ENCODE measurements around the gene METTL16. TPM values are rescaled to one million over a fixed set of nuclear protein-coding genes. Genes with fewer than 3 reads are reported as not detected.
A peak's percentile ranks its signal among the peaks of the same experiment; 100 is the strongest.

The METTL16 gene
- total RNA-seq, 1 donor from 2014 or later, result 32.0 TPM

DNA sequence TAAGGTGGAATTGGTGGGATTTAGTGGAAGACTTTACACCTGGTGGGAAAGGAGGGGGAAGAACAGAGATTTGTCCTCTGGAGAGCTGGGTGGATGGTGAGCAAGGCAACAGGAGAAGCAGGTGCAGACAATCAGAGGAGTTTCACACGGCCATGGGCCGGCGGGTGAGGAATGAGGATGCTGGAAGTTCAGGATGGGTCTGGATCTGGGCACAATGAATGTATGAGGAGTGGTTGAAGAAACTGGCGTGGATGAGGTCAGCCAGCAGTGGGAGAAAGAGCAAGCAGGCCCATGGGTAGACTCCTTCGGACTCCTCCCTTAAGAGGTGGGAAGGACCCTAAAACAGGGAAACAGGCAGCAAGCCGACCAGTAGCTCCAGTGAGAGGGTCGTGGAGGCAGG, 100.7 kb downstream of the METTL16 start:
- peak; percentile 6 for DNase-seq
- H3K36me3 ChIP-seq, result peaks cover 19% of the 10 kb centered on the region
- TF ChIP-seq, protein P1, sequence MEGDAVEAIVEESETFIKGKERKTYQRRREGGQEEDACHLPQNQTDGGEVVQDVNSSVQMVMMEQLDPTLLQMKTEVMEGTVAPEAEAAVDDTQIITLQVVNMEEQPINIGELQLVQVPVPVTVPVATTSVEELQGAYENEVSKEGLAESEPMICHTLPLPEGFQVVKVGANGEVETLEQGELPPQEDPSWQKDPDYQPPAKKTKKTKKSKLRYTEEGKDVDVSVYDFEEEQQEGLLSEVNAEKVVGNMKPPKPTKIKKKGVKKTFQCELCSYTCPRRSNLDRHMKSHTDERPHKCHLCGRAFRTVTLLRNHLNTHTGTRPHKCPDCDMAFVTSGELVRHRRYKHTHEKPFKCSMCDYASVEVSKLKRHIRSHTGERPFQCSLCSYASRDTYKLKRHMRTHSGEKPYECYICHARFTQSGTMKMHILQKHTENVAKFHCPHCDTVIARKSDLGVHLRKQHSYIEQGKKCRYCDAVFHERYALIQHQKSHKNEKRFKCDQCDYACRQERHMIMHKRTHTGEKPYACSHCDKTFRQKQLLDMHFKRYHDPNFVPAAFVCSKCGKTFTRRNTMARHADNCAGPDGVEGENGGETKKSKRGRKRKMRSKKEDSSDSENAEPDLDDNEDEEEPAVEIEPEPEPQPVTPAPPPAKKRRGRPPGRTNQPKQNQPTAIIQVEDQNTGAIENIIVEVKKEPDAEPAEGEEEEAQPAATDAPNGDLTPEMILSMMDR (IDR thresholded peaks at IDR 0.05), result no peak
- ATAC-seq, result no peak
- H3K9me3 ChIP-seq, result no peaks in the 10 kb centered on the region
- no peaks in the 10 kb centered on the region for H3K27me3 ChIP-seq (ENCODE audit: low read depth)
- H3K27ac ChIP-seq, result no peak overlapping the region
- peaks cover 15% of the 10 kb centered on the region for H3K4me1 ChIP-seq
- intact Hi-C loops (cut with DNase I), result no loop called here
- no peak overlapping the region for H3K4me3 ChIP-seq

DNA sequence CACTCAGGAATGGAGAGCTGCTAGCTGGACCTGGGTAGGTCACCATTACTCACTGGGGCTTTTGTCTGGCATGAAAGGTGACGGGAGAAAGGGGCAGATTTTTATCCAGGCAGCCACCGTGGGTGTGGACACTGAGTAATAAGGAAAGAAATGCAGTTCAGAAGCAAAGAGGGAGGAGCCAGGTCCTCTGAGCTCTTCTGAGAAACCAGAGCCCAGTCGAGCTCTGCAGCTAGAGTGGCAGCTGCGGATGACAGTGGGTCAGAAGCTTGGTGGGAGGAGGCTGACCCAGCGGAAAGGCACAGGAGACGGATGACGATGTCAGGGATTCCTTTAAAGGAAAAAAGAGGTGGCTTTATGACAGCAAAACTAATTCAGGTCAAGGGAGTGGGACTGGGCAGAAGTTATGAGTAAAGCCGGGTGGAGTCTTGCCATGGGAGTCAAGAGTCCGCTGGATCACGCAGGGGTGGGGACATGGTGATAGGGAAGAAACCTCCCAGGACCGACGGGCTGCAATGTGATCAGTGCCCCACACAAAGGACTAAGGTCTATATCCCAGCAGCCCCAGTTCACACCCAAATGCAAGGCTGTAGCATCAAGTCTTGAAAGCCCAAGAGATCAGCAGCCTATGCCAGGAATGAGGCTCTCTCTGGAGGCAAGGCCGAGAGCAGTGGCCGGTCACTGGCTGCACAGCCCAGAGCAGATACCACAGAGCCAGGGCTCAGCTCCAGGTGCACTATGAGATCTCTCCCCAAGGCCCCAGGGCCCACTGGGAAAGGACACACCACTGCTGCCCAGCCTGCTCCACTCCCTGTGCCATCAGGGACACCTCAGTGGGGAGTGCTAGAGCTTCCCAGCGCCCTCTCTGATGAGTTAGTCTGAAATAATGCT, 104.5 kb downstream of the METTL16 start:
- intact Hi-C loops (cut with DNase I), result no loop called here
- Histone ChIP-seq H3K4me1 (peaks cover 51% of the 10 kb centered on the region), H3K4me3 (no peak overlapping the region), H3K9me3 (no peaks in the 10 kb centered on the region), H3K27ac (peak overlapping the region; percentile 61), H3K36me3 (no peaks in the 10 kb centered on the region), H3K27me3 (ENCODE audit: low read depth) (no peaks in the 10 kb centered on the region)
- TF ChIP-seq, protein P1 (IDR thresholded peaks at IDR 0.05), result no peak
- ATAC-seq, result peak; percentile 40 to 68
- DNase-seq, result peak; percentile 49

DNA sequence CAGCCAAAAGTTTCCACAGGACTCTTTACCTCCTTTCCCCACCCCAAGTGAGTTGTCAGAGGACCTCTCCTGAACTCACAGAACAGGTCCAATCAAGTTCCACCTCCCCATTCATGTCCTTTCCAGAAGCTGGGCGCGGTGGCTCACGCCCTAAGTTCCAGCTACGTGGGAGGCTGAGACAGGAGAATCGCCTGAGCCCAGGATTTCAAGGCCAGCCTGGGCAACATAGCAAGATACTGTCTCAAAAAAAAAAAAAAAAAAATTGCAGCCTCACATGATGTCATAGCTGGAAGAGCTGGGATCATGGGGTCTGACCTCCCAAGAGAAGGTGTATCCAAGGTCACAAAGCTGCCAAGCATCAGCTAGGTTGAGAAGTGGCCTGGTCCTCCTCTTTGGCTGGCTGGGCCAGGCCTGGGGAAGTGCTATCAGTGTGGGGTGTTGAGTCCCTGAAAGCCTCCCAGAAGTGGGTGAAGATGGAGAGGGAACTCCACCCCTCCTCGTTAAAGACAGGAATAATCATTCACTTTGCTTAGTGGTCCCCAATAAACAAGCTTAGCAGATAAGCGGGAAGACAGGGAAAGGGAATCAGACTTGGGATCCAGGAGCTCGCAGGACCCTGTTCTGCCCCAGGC, 105.3 kb downstream of the METTL16 start:
- no peak for ATAC-seq

DNA sequence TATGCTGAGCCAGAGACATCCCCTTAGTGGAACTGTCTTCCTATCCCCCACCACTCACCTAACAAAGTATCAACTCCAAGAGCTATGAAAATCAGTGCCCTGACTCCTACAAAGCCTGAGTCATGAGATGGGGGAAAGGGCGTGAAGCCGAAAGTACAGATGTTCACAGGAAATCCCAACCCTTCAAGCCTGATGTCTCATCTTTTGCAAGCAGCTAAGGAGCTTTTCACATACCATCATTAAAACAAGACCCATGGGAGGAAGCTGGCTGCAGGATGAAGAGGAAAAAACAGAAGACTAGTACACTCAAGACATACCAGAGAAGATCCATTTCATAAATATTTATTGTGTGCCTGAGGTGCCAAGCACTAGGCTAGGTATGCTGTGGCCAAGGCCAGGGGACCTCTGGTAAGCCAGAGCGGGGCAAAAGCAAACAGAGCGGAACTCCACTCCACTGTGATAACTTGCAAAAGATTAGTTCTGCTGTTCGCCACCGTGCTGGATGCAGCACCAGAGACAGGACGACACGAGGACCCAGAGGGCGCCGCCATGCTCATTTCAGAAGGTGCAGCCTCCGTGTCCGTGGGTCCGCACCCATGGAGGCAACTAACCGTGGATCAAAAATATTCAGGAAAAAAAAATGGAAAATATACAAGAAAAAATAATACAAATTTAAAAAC, 106.3 kb downstream of the METTL16 start:
- intact Hi-C loops (cut with DNase I), result no loop called here
- Histone ChIP-seq H3K4me3 (no peak overlapping the region), H3K27ac (no peak overlapping the region), H3K4me1 (peaks cover 52% of the 10 kb centered on the region), H3K9me3 (no peaks in the 10 kb centered on the region), H3K27me3 (ENCODE audit: low read depth) (no peaks in the 10 kb centered on the region), H3K36me3 (no peaks in the 10 kb centered on the region)
- DNase-seq (peak; percentile 46), ATAC-seq (no peak)
- TF ChIP-seq, protein P1 (IDR thresholded peaks at IDR 0.05), result no peak

More for the DNA sequence above, 105.3 kb downstream of the METTL16 start:
- TF ChIP-seq, protein P1 (IDR thresholded peaks at IDR 0.05), result no peak
- intact Hi-C loops (cut with DNase I), result no loop called here
- Histone ChIP-seq H3K27me3 (ENCODE audit: low read depth) (no peaks in the 10 kb centered on the region), H3K27ac (peak overlapping the region; percentile 37), H3K4me1 (peaks cover 52% of the 10 kb centered on the region), H3K4me3 (no peak overlapping the region), H3K36me3 (no peaks in the 10 kb centered on the region), H3K9me3 (no peaks in the 10 kb centered on the region)
- peak; percentile 40 for DNase-seq

DNA sequence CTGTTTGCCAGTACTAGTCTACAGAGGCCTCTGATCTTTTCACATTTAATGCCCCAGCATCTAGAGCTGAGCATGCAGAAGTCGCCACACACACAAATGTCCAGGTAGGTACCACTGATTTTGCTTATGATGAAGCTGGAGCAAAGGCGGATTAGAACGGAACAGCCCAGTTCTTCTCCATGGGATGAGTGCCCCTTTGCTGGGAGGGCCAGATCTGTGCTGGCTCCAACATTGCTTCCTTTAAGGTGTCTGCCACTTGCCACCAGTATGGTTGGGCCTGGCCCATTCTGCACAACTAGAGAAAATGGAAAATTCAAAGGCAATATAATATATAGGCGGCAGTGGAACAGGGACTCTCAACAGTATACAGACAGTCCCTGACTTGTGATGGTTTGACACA, 108.6 kb downstream of the METTL16 start:
- no peak overlapping the region for H3K27ac ChIP-seq
- H3K4me3 ChIP-seq, result peak overlapping the region; percentile 99
- no peaks in the 10 kb centered on the region for H3K27me3 ChIP-seq (ENCODE audit: low read depth)
- peaks cover 64% of the 10 kb centered on the region for H3K4me1 ChIP-seq
- H3K9me3 ChIP-seq, result no peaks in the 10 kb centered on the region
- DNase-seq (peak; percentile 16), ATAC-seq (no peak)
- TF ChIP-seq, protein P1 (IDR thresholded peaks at IDR 0.05), result no peak
- intact Hi-C loops (cut with DNase I), result no loop called here
- no peaks in the 10 kb centered on the region for H3K36me3 ChIP-seq
